Stimulated activated CD8-positive, alpha-beta memory T cell treated with anti-CD3 and anti-CD28 coated beads, Interleukin-2, amount 100 ng/mL, for 1 hour (primary cell): ENCODE data around the gene OSGEP.

Experiments
- DNase-seq, 2 donors: peaks; one replicate each; pipeline ENCODE4 v3.0.0-alpha.2; 2020; ENCODE audit warnings: low read depth in 2 of 2

The OSGEP gene

GRCh38 chr14:20397511-20397910 lies 57.1 kb downstream of the OSGEP start:
- no peak for DNase-seq
